Right atrium auricular region (tissue), 2 donors: ENCODE data around the gene FAM120A. TPM values are rescaled to one million over a fixed set of nuclear protein-coding genes. Genes with fewer than 3 reads are reported as not detected.
A peak's percentile ranks its signal among the peaks of the same experiment; 100 is the strongest.

Source experiments
- DNase-seq: peaks from one replicate; pipeline ENCODE4 v3.0.0-alpha.2; 2019; ENCODE audit warnings: low spot score
- H3K27ac ChIP-seq, 2 donors: fragments of 200-600 bp; sonication (generic); 1 replicate in 1 of 2; 2 replicates in 1 of 2; pipeline ENCODE4 v1.5.1; 2016 to 2019
- H3K27me3 ChIP-seq, 2 donors: fragments of 200-600 bp; sonication (generic); one replicate each; pipeline versions ENCODE4 v1.5.1 to v1.6.0; 2017 to 2019
- H3K36me3 ChIP-seq: fragments of 200-600 bp; sonication (generic); one replicate; pipeline ENCODE4 v1.5.1; 2016
- H3K4me1 ChIP-seq, 2 donors: fragments of 200-600 bp; sonication (generic); one replicate each; pipeline versions ENCODE4 v1.5.1 to v1.6.0; 2017 to 2019
- H3K4me3 ChIP-seq, 2 donors: fragments of 200-600 bp; sonication (generic); 1 replicate in 1 of 2; 2 replicates in 1 of 2; pipeline ENCODE4 v1.5.1; 2017 to 2019; ENCODE audit warnings: mild to moderate bottlenecking in 1 of 2, moderate library complexity in 1 of 2
- H3K9me3 ChIP-seq, 2 donors: fragments of 200-600 bp; sonication (generic); one replicate each; pipeline ENCODE4 v1.5.1; 2019
- total RNA-seq, 2 donors: library from RNA; depleted of rRNA; stranded (reverse); fragments of >200 nt; gene quantifications; one replicate each; pipeline ENCODE4 v1.1.0, GENCODE V29; 2016
- TF ChIP-seq, protein P1 (sequence below), 2 donors: fragments of 200-600 bp; sonication (generic); IDR thresholded peaks; one replicate each; pipeline ENCODE4 v1.5.1; 2019; ENCODE audit warnings: antibody characterized with exemption in 2 of 2

Gene FAM120A
- total RNA-seq, 2 donors from 2014 or later = 79.1 to 88.7 TPM

- Histone ChIP-seq H3K9me3 (no peaks in the 10 kb centered on the region), H3K4me1 (peaks cover 0 to 21% of the 10 kb centered on the region in 2 donors), H3K4me3 (no peak overlapping the region), H3K36me3 (peaks cover 31% of the 10 kb centered on the region), H3K27ac (no peak overlapping the region), H3K27me3 (no peaks in the 10 kb centered on the region)
- TF ChIP-seq, protein P1, sequence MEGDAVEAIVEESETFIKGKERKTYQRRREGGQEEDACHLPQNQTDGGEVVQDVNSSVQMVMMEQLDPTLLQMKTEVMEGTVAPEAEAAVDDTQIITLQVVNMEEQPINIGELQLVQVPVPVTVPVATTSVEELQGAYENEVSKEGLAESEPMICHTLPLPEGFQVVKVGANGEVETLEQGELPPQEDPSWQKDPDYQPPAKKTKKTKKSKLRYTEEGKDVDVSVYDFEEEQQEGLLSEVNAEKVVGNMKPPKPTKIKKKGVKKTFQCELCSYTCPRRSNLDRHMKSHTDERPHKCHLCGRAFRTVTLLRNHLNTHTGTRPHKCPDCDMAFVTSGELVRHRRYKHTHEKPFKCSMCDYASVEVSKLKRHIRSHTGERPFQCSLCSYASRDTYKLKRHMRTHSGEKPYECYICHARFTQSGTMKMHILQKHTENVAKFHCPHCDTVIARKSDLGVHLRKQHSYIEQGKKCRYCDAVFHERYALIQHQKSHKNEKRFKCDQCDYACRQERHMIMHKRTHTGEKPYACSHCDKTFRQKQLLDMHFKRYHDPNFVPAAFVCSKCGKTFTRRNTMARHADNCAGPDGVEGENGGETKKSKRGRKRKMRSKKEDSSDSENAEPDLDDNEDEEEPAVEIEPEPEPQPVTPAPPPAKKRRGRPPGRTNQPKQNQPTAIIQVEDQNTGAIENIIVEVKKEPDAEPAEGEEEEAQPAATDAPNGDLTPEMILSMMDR (IDR thresholded peaks at IDR 0.05) = no peak
- no peak for DNase-seq
Measured at GRCh38 chr9:93536874-93537273, 85.4 kb downstream of the FAM120A start.

DNA sequence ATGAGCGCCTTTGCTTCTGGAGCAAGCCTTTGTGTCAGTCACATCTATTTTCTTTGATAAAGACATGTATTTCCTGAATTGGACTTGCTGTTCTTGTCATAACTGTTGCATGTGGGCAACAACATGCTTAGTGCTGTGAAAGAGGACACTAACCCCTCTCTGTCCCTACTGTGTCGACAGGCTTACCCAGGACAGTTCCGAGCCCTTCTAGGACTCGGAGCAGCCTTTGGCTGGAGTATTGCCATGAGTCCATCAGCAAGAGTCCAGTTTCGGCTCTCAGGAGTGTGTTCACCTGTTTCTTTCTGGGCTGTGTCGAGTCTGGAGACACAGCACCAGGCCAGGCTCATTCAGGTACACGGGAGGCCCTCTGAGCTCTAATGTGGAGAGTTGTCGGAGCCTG lies 88.8 kb downstream of the FAM120A start:
- Histone ChIP-seq H3K9me3 (no peaks in the 10 kb centered on the region), H3K4me1 (peaks cover 0 to 27% of the 10 kb centered on the region in 2 donors), H3K4me3 (no peak overlapping the region), H3K36me3 (peaks cover 24% of the 10 kb centered on the region), H3K27me3 (no peaks in the 10 kb centered on the region), H3K27ac (no peak overlapping the region)
- TF ChIP-seq, protein P1 (IDR thresholded peaks at IDR 0.05) = no peak
- DNase-seq = no peak

- Histone ChIP-seq H3K4me3 (no peak overlapping the region), H3K27me3 (no peaks in the 10 kb centered on the region), H3K4me1 (peaks cover 0 to 27% of the 10 kb centered on the region in 2 donors), H3K9me3 (no peaks in the 10 kb centered on the region), H3K27ac (peak overlapping the region in 1 of 2 donors; percentile 32), H3K36me3 (peaks cover 27% of the 10 kb centered on the region)
- DNase-seq = no peak
- TF ChIP-seq, protein P1 (IDR thresholded peaks at IDR 0.05) = no peak
Measured at GRCh38 chr9:93541005-93541404, 89.5 kb downstream of the FAM120A start.

GRCh38 chr9:93541581-93542349 lies 90.3 kb downstream of the FAM120A start:
- Histone ChIP-seq H3K4me3 (no peak overlapping the region), H3K27me3 (no peaks in the 10 kb centered on the region), H3K9me3 (no peaks in the 10 kb centered on the region), H3K4me1 (peaks cover 0 to 27% of the 10 kb centered on the region in 2 donors), H3K36me3 (peaks cover 33% of the 10 kb centered on the region), H3K27ac (peak overlapping the region; percentile 2 to 32)
- TF ChIP-seq, protein P1 (IDR thresholded peaks at IDR 0.05) = no peak
- DNase-seq = no peak

GRCh38 chr9:93543117-93543516 lies 91.6 kb downstream of the FAM120A start:
- Histone ChIP-seq H3K4me1 (peaks cover 0 to 27% of the 10 kb centered on the region in 2 donors), H3K4me3 (no peak overlapping the region), H3K9me3 (no peaks in the 10 kb centered on the region), H3K27me3 (no peaks in the 10 kb centered on the region), H3K36me3 (peaks cover 40% of the 10 kb centered on the region), H3K27ac (no peak overlapping the region)
- TF ChIP-seq, protein P1 (IDR thresholded peaks at IDR 0.05) = no peak
- no peak for DNase-seq
